GM19023 (cell line): ENCODE results near the gene WDR93.

Experiments used
- ATAC-seq: cut with Tn5 transposase; IDR thresholded peaks from one replicate; pipeline ENCODE4 v1.9.1; 2021; ENCODE audit warnings: mild to moderate bottlenecking, moderate library complexity; ENCODE audit not compliant: unreplicated experiment

Gene WDR93

GRCh38 chr15:89662893-89663626, 27.6 kb upstream of the WDR93 start:
- ATAC-seq, result no peak

- no peak for ATAC-seq
These were observed 25.9 kb upstream of the WDR93 start for GRCh38 chr15:89664441-89665350.

GRCh38 chr15:89665449-89666181, 25.0 kb upstream of the WDR93 start:
- no peak for ATAC-seq

- no peak for ATAC-seq
These were observed 24.3 kb upstream of the WDR93 start for GRCh38 chr15:89666184-89666857.

- ATAC-seq, result no peak
These were observed 23.5 kb upstream of the WDR93 start for GRCh38 chr15:89666858-89667705.

GRCh38 chr15:89667706-89667960, 23.0 kb upstream of the WDR93 start:
- no peak for ATAC-seq

GRCh38 chr15:89668171-89668570, 22.4 kb upstream of the WDR93 start:
- no peak for ATAC-seq

GRCh38 chr15:89669309-89669865, 21.2 kb upstream of the WDR93 start:
- ATAC-seq, result no peak

GRCh38 chr15:89669941-89670340, 20.7 kb upstream of the WDR93 start:
- ATAC-seq, result no peak

- ATAC-seq, result no peak
These were observed 19.5 kb upstream of the WDR93 start for GRCh38 chr15:89670971-89671560.

- no peak for ATAC-seq
These were observed 18.9 kb upstream of the WDR93 start for GRCh38 chr15:89671687-89672086.

GRCh38 chr15:89672221-89673164, 18.1 kb upstream of the WDR93 start:
- no peak for ATAC-seq

GRCh38 chr15:89673165-89673512, 17.5 kb upstream of the WDR93 start:
- no peak for ATAC-seq

- ATAC-seq, result no peak
These were observed 16.1 kb upstream of the WDR93 start for GRCh38 chr15:89674526-89674925.

- ATAC-seq, result no peak
These were observed 15.0 kb upstream of the WDR93 start for GRCh38 chr15:89675606-89676005.

- no peak for ATAC-seq
These were observed 13.2 kb upstream of the WDR93 start for GRCh38 chr15:89677381-89677780.

GRCh38 chr15:89679212-89679611, 11.4 kb upstream of the WDR93 start, which contains the start of gene PLIN1:
TSS of gene PLIN1 (minus strand) at chr15:89679367. CDS start at chr15:89677489, 1,878 bp downstream.
- no peak for ATAC-seq

- no peak for ATAC-seq
These were observed 10.2 kb upstream of the WDR93 start for GRCh38 chr15:89680282-89680873.
